Stimulated activated CD4-positive, alpha-beta T cell treated with anti-CD3 and anti-CD28 coated beads, Interleukin-12 subunit alpha, Interleukin-12 subunit beta, amount 100 ng/mL, for 48 hours (primary cell): ENCODE data around the gene RUNX3.

ENCODE experiments used
- DNase-seq, 3 donors: peaks; one replicate each; pipeline ENCODE4 v3.0.0-alpha.2; 2020; ENCODE audit warnings: low read depth in 2 of 3, low spot score in 1 of 3

Gene RUNX3

DNA sequence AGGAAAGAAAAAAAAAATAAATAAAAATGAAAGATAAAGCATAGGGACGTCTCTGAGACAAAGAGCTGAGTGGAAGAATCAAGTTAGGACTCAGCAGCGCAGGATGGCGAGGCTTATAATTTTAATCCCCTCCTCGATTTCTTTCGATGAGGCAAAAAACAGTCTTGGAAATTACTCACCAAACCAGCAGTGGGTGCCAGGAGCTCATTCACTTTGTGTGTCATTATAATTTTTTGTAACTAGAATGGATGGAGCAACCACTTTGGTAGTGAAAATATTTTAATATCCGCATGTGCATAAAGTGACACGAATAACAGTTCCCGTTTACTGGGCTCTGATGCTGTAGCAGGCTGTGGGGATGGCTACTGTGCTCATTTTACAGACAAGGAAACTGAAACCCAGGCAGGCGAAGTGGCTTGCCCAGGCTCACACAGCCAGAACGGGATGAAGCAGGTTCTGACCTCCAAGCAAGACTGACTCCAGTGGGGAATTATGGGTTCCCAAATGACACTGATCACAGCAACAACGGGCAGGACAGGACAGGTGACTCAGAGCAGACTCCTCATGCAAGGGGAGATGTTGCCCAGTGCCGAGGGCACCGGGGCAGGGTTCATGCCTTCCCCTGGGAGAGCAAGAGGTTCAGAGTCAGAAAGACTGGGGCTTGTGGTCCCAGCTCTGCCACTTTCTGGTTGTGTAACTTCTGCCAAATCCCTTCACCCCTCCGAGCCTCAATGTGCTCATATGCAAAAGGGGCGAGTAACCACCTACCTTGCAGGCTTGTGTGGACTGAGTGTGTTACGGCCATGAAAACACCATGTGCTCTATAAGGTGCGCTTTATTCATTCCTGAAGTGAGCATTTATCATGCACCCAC lies 63.6 kb downstream of the RUNX3 start:
- DNase-seq: no peak

DNA sequence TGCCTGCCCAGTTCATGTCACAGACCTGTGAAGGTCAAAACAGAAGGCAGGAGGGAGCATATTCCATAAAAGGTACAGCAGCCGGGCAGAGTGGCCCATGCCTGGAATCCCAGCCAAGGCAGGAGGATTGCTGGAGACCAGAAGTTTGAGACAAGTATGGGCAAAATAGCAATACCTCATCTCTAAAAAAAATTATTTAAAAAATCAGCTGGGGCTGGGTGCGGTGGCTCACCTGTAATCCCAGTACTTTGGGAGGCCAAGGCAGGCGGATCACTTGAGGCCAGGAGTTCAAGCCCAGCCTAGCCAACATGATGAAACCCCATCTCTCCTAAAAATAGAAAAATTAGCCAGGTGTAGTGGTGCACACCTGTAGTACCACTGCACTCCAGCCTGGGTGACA lies 64.5 kb downstream of the RUNX3 start:
- no peak for DNase-seq

DNA sequence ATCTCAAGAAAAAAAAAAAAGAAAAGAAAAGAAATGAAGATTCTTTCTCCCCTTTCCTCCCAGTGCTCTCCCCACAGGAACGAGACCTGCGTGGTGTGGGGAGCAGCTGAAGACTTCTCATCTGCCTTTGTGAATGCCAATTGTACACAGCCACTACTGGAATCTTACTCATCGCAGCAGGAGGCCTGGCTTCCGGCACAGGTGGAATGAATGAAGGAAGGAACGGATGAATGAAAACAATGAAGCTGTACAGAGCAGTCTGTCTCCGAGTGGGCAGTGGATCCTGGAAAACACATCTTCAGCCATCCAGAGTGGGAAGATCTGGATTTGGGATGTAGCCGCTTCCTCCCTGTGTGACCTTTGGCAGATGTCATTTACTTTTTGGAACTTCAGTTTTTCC lies 64.9 kb downstream of the RUNX3 start:
- no peak for DNase-seq

DNA sequence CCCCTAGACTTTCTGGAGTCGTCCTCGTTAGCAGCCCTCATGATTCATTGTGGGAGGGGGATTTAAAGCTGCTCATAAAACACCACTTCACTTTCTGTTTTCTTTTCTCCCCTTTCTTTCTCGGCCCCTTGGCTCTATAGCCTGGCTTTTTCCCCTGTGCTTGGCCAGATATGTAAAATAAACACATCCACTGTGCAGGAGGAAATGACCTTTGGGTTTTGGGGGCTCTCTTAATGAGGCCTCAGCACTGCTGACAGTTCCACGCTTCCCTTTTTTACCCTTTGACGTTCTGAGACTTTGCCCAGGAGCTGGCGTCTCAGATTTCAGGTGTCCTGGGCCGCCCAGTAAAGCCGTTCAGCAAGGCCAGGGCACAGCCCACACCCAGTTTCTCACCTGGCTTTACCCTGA lies 65.7 kb downstream of the RUNX3 start:
- DNase-seq: no peak

DNA sequence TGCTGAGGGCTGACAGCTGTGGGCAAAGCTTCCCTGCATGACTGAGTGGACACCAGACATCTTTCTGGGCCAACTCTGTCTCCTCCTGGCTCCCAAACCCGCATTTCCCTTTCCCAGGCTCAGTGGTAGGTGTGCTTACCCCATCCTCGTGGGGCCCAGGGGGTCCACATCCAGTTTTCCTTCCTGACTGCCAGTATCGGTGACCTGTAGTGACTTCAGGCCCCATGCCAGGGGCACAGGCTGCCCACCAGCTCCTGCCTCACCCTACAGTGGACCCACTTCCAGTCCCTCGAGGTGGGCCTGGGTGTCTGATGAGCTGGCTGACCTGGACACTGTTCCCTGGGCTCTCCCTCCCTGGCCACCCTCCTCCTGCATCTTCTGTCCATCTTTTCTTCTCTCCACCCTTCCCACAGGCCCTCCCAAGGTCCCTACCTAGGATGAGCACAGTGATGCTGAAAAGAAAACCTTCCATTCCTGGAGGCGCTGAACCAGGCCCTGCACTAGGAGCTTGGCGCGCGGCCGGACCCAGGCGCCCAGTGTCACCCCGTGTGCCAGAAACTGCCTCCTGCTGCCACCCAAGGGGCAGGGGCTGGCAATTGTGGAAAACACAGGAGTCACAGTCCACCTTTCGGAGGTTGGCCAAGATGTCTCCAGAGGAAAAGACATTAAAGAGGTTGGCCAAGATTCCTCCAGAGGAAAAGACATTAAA lies 67.1 kb downstream of the RUNX3 start:
- no peak for DNase-seq

DNA sequence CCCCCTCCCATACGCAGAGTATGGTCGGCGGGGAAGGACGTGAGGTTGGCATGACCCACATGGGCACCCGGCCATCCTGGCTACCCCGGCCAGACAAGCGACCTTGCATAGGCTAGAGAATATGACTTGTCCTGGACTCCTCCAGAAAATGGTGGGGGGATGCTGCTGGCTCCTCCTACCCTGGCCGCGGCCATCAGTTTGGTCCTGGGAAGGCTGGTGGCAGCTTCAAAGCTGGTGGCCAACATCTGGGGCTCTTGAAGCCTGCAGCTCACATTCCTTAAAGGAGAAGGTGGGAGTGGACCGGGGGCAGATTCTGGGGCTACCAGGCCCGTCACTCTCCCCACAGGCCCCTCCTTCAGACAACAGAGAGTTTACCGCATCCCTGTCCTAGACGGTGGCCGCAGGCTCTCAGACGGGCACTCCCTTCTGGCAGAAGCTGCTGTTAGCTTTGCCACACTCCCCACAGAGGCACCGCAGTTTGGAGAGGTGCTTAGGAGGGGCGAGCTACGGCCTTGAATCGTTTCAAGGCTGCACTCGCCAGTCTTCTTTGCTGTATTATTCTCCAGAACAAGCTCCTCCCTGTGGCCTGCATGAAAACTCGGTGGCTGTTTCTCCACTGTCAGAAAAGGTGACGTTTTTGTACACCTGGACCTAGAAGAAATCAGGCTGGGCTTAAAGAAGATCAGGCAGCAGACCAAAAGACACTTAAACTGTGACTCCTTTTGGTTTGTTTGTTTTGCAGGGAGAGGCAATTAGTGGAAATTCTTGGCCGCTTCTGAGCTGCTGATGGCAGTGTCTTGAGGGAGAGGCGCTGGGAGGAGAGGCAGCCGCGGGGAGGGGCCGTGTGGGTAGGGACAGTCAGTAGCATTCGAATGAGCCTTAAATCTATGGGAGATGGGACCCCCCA lies 68.0 kb downstream of the RUNX3 start:
- no peak for DNase-seq

DNA sequence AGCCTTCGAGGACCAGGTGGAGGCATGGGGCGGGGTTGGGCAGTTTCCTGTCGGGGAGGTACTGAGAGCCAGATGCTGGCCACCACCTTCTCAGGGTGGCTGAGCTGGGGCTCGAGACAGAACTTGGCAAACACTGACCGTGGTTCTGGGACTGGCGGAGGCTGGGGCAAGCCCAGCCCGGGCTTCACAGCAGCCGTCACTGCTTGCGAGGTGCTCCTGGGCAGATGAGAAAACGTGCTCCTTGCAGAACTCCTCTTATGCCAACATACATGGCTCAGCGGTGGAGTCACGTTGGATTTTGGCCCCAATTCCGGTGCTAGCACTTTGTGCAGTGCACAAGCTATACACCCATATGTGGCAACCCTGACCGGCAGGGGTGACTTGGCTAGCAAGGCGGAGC lies 69.2 kb downstream of the RUNX3 start:
- no peak for DNase-seq

DNA sequence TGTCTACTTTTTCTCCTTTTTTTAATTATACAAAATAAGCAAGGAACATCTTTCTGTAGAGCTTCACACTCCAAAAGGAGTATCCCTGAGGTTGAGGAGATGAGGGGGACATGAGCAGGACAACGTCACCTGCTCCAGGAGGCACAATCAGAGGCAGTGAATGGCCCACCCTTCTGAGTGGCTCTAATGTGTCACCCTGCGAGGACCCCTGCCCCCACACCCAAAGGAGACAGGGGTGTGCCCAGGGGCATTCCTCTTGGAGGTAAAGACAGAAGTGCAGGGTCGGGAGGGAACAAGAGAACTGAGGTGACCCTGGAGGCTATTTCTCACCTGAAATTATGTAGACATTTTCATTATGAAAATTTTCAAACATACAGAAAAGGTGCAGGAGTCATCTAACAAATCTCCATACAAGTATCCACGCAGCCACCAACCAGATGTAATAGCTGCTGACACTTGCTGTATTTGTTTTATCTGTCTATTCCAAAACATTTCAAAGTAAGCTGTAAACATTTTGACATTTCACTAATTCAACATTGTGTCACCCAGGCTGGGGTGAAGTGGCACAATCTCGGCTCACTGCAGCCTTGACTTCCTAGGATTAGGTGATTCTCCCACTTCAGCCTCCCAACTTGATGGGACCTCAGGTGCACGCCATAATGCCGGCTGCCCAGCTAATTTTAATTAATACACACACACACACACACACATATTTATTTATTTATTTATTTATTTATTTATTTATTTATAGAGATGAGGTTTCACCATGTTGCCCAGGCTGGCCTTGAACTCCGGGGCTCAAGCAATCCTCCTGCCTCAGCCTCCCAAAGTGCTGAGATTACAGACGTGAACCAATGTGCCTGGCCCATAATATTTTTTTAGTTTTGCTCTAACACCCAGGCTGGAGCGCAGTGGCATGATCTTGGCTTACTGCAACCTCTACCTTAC lies 70.7 kb downstream of the RUNX3 start:
- no peak for DNase-seq

DNA sequence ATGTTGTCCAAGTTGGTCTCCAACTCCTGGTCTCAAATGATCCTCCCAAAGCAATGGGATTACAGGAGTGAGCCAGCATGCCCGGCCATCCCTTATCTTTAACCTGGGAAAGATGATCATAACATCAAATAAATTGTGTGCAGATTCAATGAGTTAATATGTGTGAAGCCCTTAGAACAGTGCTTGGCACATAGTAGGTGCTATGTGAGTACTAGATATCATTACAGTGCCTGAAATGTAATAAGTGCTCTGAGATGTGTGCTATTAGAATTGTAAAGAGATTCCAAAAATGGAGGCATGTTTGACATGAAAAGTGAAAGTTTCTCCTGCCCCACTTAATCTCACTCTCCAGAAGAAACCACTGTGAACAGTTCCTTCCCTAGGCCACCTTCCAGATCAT lies 71.8 kb downstream of the RUNX3 start:
- DNase-seq: no peak

DNA sequence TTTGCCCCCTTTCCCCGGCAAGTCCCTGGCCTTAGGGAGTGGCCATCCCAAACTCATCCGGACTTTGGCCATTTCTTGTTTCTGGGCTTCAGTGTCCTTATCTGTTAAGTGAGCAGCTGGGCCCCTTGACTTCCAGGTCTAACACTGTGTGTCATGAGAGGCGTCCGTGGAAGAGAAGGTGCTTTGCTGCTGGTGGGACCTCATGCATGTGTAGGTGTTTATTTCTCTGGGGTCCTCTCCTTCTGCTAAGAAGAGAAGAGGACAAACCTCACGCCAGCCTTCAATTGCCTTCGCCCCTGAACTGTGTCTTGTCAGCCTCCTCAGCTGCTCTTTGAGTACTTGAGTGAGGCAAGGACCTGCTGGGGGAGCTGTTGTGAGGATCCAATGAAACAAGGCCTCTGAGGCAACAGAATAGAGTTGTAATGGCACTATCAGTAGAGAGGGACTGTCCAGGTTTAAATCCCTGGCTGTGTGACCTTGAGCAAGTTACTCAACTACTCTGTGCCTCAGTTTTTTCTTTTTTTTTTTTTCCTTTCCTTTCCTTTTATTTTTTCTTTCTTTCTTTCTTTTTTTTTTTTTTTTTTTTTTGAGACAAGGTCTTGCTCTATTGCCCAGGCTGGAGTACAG lies 72.5 kb downstream of the RUNX3 start:
- DNase-seq: no peak

DNA sequence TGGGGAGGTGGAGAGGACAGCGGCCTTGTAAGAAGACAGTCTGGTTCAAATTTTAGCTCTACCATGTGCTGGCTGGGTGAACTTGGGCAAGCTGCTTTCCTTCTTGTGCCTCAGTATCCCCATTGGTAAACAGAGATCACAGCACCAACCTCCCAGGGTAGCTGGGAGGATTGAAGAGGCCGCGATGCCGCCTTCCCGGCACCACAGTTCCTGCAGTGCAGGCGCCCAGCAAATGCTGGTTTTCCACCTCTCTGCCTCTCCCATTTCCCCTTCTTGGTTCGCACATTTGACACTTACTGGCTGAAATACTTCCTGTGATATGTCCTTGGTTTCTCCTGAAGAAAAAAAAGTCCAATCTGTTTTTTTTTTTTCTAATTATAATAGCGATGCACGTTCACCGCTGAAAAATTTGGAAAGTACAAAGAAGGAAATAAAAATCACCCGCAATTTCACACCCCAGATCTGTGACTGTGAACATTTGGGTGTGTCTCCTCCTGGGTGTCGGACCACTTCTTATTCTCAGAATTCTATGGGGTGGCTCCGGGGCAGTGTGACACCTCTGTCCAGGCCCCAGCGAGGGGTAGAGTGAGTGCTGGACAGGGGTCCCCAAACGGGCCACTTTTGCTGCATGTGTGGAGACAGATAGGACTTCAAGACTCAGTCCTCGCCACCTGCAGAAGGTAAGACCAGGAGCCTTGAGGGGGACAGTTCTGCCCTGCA lies 73.1 kb downstream of the RUNX3 start:
- DNase-seq: no peak

DNA sequence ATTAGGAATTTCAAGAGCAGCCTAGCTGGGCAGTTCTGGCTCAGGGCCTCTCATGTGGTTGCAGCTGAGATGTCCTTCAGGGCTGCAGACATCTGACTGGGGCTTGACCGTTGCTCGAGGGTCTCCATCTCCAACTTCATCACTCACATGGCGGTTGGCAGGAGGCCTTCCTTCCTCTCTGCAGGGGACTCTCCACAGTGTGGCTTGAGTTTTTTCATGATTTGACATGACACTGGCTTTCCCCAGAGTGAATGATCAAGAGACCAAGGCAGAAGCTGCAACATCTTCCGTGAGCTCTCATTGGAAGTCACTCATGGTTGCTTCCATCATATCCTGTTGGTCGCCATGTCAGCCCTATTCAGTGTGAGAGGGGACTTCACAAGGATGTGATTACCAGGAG lies 74.6 kb downstream of the RUNX3 start:
- no peak for DNase-seq

DNA sequence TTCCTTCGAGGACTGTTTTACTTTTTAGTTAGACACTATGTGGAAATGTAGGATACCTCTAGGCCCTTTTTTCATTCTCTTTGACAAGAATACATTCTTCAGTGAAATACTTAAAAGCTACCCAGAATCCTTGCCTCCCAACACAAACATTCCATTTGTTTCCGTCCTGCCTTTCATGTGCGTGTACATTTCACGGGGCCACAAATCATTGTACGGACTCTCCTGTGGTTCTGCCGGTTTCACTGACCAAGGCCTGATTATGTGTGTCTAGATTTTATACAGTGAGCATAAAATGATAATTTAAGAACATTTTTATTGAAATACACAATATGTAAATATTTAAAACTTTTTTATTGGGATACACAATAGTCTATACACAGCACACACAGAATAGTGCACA lies 76.4 kb downstream of the RUNX3 start:
- DNase-seq: no peak

DNA sequence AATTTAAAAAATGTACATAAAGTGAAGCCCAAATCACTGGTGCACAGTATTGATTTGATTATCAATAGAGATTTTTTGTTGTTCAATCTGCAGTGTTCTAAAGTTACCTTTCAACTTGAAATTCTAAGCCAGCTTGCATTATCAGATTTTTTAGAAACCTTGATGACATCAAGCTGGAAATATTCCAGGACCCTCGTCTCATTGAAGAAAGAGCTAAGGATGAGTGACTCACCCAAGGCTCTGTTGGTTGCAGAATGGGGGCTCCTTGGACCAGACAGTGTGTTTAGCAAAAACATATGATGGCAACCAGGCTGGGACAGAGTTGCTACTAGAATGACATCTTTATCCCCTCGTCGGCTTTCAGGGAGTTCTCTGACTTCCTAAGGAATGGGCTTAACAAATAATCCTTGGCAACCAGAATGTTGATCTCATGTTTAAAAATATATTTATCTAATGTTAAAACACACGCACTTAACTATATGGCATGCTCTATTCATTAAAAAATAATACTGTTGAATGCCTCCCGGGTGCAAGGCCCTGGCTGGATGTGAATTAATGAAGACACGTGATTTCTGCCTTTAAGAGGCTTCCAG lies 79.7 kb downstream of the RUNX3 start:
- DNase-seq: no peak

DNA sequence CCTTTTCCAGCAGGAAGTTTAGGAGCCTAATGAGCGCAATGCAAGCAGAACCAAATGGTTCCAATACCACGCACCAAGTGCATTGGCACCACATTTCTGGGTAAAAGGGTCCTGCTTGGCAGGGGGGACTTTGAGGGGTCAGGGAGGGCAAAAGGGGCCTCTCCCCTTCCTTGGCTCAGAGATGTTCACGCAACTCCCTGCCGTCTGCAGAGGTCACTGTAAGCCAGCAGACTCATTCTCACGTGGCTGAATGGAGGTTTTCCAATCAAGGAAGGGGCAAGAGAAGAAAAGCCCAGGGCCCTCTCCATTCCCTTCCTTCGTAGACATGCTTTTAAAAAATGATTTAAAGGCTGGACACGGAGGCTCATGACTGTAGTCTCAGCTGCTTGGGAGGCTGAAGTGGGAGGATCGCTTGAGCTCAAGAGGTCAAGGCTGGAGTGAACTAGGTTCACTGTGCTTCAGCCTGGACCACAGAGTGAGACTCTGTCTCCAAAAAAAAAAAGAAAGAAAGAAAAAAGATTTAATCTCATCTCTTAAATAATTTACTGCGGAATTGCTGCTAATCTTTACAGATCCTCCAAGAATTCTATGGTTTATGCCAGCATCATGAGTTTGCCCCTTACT lies 80.3 kb downstream of the RUNX3 start:
- DNase-seq: peak in 1 of 3 donors; percentile 13
